ENCODE measurements around the gene ATIC.
"Not testable (repeated sequence)": the region's sequence is repeated elsewhere in the genome, so short reads cannot be mapped to it uniquely, and the experiment has no call there.

Gene ATIC

DNA sequence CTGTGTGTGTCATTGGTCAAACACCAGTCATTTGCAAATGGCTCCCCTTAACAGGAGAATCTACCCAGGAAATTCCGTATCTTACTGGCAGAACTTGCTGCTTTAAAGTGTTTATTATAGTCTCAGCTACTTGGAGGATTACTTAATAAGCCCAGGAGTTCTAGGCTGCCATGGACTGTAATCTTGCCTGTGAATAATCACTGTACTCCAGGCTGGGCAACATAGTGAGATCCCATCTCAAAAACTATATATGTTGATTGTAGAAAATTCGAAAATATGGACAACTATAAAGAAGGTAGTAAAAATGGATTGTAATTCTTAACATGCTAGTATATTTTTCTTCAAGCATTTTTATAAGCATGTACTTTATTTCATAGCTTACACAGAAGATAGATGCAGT is 4.5 kb downstream of the ATIC start:
- DNase-seq, result no peak

DNA sequence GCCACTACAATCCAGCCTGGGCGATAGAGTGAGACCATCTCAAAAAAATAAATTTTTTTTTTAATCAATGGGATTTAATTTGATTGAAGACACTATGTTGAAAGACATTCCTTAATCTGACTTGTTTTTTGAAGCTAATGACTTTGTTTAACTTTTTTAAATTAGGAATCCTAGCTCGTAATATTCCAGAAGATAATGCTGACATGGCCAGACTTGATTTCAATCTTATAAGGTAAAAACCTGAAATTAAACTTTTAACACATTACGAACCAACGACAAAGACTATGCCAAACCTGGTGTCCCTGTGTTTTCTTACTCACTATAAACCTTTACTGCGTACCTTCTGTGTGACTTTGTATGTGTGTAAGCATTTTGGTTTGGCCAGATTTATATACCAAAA is 7.6 kb downstream of the ATIC start:
- no peak for DNase-seq

DNA sequence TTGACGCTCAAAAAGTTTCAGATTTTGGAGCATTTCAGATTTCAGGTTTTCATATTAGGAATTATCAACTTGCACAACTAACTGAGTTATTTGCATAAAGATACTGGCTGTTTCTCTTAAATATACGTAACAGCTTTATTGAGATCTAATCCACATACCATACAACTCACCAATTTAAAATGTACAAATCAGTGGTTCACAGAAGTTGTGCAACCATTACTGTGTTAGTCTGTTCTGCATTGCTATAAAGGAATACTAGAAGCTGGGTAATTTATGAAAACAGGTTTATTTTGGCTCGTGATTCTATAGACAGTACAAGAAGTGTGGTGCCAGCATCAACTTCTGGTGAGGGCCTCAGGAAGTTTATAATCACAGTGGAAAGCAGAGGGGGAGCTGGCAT is 8.2 kb downstream of the ATIC start:
- no peak for DNase-seq

DNA sequence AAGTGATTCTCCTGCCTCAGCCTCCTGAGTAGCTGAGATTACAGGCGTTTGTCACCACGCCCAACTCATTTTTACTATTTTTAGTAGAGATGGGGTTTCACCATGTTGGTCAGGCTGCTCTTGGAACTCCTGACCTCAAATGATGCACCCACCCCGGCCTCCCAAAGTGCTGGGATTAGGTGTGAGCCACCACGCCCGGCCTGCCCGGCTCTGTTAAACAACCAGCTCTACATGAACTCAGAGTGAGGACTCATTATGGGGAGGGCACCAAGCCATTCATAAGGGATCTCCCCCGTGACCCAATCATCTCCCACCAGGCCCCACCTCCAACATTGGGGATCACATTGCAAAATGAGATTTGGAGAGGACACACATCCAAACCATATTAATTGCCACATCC is 8.8 kb downstream of the ATIC start:
- no peak for DNase-seq

DNA sequence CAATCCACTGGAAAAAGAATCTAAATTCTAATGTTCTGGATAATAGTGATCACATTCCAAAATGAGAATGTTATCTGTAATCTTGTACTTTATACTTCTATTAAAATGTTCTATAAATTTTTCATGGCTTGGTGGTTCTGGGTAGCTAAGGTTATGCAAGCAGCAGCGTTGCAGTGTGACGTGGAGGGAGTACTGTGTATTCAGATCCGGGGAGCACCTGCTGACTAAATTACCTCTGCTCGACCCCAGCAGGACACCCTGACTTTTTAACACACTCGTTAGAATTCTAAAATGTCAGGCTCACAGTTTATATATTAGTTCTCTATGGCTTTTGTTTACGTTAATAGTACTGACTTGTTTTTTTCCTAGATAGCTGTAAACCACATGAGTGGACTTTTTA is 13.0 kb downstream of the ATIC start:
- DNase-seq, result no peak

DNA sequence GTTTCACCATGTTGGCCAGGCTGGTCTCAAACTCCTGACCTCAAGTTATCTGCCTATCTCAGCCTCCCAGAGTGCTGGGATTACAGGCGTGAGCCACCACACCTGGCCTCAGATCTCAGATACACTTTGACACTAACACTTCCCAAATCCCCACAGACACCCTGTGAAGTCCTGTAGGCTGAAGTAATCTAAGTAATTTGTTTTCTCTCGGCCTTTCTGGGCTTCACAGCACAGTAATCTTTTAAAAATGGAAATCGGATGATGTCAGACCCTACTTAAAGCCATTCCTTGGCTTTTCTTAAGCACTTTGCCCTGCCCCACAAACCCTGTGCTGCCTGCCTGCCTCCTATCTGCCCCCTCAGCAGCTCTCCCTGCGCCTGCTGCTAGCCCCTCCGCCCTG is 16.2 kb downstream of the ATIC start:
- no peak for DNase-seq

DNA sequence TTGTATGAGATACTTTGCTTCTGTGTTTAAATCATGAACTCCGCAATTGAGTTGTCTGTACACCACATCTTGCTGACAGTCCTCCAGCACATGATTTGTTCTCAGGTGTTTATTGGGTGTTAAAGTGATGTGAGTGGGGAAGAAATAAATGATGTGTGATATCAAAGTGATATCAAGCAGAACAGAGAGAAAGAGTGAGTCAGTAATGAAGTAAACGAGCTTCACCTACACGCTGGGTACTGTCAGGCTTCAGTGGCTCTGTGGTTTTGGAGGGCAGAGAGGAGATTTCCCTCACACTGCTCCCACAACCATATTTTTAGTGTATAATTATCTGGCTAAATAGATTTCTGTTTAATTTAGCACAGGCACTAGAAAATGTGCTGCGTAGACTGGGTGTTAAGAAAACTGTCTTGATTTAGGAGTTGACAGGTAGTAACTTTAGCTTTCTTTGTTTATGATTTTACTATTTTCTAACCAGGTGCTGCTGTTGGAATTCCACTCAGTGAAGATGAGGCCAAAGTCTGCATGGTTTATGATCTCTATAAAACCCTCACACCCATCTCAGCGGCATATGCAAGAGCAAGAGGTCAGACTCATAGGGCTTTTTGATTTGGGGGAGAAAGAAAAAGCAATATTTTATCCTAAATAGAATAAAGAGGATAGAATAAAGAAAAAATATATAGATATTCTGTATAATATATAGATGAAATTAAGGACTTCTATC is 21.2 kb downstream of the ATIC start:
- no peak for DNase-seq

DNA sequence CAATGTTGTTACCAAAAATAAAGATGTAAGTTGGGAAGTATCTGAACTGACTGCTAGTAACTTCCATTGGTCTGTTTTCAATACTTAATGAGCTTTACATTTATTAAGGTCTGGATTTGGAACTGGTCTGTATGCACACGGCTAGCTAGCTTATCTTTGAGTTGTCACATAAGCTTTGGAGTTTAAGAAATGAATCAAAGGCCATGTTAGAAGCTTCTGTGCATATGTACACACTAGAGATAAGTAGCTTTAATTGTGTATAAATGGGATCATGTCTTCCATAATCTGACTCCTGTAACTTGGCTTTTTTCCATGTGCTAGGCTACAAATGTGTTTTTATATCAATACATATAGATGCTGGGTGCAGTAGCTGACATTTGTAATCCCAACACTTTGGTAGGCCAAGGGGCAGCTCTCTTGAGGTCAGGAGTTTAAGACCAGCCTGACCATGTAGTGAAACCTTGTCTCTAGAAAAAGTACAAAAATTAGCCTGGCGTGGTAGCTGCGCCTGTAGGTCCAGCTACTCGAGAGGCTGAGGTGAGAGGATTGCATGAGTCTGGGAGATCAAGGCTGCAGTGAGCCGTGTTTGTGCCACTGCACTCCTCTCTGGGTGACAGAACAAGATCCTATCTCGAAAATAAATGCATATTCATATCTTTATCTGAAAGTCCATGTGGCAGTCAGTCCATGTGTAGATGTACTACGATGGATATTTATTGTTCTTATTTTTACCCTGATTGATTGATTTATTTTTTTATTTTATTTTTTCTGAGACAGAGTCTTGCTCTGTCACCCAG is 27.2 kb downstream of the ATIC start:
- no peak for DNase-seq

DNA sequence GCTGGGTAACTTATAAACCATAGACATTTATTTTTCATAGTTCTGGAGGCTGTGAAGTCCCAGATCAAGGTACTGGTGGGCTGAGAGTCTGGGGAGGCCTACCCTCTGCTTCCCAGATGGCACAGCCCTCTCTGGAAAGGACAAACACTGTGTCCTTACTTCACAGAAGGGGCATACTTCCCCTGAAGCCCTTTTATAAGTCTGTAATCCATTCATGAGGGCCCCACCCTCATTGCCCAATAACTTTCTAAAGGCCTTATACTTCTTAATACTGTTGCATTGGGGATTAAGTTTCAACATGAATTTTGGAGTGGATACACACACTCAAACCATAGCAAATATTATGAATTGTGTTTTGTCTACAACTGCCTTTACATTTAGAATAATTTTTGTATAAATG is 36.0 kb downstream of the ATIC start:
- DNase-seq, result no peak

DNA sequence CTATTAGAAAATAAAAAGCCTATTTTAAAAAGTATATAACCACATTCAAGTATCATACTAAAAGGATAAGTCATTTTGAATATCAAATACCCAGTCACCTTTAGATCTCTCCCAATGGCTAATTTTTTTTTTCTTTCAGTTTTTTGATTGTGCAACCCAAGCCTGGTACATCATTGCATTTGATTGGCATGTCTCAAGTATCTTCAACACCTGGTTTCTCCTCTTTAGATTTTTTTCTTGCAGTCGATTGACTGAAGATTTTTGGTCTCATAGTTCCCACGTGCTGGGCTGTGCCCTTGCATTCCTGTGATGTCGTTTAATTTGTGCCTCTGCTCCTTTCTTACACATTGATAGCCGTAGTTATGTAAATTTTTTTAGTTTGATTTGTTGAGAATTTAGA is 40.7 kb downstream of the ATIC start:
- no peak for DNase-seq

DNA sequence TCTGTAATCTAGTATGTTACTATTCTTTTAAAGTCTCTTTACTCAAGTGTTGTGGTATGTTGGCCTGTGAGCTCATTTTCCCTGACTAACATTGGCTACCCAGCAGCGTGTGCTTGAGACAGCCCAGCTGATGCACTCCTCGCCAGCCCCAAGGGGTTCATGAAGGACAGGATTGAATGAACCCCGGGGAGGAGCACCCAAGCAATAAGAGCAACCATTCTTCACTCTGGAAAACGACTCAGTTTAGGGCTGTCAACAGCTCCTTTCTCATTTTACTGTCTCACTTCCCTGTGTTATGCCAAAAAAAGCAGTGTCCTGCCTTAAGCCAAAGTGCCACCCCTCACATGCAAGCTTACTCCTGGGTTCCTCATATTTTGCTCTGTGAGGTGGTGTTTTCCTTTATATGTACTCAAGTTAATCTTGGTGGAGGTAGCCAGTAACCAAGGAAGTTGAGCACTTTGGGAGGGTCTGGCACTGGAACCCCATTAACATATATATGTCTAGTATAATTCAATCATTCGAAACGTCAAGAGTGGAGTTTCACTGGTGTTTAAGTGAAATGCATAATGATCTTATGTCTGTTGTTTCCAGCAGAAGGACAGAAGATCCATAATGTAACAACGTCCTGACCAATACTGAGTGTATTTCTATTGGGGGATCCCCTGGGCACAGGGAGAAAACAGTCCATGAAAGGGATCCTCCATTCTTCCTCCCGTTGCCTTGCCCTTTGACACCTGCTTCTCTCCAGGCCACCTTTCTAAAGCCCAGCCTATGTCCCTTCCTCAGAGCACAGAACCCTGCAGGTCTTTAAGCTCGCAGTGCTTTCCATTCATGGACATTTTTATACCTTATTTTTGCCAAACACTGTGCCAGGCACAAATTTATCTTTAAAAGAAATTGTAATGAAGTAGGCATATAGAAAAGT is 43.2 kb downstream of the ATIC start:
- no peak for DNase-seq

DNA sequence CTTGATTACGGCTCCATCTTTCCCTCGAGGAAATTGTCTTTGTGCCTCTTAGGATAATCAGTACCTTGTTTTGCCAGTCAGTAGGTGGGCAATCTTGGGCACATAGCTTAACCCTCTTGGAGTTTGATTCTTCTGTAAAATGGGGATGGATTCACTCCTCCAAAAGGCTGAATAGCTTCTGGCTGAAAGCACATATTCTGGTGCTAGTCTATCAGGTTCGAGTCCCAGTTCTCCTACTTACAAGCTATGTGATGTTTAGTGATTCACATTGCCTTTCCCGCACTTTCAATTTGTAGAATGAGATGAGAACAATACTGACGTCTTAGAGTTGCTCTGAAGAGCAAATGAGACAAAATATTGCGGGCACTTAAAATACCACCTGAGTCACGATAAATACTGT is 43.9 kb downstream of the ATIC start:
- DNase-seq, result no peak

DNA sequence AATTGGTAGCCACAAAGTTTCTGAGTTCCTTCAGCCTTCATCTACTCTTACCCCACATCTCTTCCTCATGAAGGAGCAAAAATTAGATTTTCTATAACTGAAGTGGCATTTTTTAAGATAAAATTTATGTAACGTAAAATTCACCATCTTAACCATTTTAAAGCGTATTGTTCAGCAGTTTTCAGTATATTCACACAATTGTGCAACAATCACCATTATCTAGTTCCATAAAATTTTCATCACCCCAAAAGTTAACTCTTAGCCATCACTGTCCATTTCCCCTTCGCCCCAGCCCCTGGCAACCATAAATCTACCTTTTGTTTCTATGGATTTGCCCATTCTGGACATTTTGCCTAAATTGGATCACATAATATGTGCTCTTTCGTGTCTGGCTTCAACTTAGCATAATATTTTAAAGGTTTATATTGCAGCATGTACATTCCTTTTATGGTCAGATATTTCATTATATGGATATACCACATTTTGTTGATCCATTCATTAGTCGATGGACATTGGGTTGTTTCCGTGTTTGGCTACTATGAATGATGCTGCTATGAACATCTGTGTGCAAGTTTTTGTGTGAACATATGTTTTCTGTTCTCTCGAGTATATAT is 44.6 kb downstream of the ATIC start:
- DNase-seq, result no peak

DNA sequence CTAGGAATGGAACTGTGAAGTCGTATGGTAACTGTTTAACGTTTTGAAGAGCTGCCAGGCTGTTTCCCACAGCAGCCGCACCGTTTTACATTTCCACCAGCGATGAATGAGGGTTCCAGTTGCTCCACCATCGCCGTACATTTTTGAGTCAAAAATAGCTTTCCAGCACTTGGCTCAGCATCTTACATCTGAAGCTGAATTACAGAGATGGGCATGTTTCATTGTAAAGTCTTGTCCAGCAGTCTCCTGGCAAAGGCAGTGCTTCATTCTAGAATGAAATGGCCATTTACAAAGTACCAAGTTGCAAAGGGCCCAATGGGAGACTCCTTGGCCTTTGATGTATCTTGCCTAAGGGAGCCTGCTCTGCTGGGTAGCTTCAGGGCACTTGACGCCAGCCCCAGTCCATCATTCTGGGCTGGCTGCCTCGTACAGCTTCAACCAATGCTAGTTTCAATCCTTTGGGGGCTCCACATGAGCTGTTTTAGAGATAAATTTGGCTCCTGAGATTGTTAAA is 45.1 kb downstream of the ATIC start:
- no peak for DNase-seq

DNA sequence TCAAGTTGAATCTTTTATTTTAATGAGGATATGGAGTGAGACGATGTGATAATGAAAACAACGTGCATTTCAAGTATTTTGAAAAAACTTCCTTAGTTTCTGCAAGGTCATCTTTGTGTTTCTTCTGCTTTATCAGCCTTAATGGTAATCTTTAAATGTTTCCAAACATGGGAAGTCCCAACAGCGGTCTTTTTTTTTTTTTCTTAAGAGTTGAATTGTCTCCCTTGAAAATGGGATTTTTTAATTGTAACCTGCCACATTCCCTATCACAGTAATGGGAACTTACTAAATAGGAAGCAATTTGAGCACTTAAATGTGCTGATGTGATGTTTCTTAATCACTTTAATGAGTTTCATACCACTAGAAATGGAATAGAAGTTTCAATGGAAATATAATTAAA is 45.8 kb downstream of the ATIC start:
- no peak for DNase-seq

DNA sequence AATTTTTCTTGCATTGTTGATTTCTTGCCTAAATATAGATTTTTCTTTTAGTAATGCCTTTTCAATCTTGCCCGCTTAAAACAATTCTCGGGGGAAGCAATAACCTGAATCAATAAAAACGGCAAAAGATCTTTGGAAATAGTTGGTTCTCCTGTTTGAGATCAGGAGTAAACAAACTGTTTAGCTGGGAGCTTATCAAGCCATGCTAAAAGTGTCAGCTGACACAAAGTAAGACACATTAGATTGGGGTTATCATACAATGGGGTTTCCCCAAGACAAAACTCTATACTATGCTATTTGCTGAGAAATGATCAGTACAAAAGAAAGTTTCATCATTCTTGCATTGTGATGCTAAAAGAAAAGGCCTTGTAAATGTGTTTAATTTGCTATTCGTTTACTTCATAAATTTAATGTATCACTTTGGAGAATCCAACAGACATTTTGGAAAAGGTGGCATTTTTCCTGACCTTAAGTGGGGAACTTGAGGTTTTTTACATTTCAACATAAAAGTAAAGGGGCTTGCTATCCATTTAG is 46.5 kb downstream of the ATIC start:
- no peak for DNase-seq

DNA sequence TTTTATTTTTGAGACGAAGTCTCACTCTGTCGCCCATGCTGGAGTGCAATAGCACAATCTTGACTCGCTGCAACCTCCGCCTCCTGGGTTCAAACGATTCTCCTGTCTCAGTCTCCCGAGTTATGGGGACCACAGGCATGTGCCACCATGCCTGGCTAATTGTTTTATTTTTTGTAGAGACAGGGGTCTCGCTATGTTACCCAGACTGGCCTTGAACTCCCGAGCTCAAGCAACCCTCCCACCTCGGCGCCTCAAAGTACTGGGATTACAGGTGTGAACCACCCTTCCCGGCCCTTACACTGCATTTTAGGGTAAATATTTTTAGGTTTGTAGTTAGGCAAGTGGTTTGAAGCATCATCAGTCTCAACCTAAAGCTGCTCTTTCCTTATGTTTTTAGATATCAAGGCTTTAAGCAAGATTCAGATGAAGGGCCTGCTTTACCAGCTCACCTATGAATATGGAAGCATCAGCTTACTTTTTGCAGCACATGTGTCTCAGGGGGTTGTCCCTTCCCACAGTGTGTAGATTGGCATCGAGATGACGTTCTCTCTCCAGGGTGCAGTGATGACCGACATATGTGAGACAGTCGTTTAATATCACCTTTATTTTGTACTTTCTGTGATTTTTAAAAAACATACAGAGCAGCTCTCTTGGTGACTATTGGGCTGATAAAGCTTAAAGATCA is 47.2 kb downstream of the ATIC start:
- no peak for DNase-seq

DNA sequence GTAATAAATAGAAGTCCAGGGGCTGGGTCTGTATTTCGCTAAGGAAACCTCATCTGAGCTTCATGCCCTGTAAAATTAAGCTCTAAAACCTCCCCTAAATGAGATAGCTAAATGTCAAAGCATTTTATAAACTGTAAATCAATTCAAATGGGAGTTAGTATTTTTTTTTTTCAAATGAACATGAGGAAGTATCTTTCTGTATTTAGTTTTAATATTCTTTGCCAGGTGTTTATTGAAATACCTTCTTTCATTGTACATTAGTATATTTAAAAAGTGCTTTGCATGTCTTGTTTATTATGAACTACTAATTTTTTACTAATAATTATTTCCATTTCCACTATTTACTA is 47.7 kb downstream of the ATIC start:
- DNase-seq, result no peak

DNA sequence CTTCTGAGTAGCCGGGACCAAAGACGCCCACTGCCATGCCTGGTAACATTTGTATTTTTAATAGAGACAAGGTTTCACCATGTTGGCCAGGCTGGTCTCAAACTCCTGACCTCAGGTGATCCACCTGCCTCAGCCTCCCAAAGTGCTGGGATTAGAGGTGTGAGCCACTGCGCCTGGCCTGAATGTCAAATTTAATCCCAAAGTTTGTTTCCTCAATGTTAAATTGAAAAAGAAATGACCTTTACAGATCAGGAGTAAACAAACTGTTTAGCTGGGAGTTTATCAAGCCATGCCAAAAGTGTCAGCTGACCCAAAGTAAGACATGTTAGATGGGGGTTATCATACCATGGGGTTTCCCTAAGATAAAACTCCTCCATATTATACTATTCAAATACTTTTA is 48.2 kb downstream of the ATIC start:
- DNase-seq, result not testable (repeated sequence)

DNA sequence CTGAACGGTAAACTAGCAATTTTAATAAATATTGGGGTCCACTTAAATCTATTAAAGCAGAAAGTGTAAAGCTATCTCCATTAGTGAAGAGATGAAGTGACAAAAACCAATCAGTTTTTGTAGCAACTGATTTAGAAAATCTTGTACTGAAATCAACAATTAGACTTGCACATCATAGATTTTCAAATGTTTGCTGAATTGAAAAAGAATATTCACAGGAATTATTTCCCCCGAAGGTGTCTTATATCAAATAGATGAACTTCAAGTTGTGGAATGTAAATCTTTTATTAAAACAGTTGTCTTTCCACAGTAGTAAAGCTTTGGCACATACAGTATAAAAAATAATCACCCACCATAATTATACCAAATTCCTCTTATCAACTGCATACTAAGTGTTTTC is 48.7 kb downstream of the ATIC start:
- DNase-seq, result no peak

DNA sequence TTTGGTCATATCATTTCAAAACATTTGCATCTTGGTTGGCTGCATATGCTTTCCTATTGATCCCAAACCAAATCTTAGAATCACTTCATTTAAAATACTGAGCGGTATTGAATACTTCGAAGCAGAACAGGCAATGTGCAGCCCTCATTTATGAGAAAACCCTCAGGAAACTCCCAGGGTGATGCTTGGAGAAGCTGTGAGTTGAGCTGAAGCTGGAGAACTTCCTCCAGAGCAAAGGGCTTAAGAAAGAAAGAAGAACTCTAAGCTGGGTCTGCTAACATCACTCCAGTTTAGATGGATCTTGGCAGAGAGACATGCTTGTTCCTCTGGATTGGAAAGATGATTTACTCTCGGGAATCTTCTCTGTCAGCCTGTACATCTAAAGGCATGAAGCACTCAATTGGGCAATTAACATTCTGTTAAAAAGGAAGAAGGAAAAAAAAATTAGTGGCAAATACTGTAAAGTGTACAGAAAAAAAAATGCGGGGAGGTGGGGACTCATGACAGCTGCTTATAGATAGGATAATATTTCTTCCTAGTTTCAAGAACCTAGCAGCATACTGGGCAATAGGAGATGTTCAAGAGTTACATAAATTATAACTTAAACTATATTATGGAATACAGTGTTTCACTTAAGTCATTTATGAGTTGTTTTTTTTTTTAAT is 49.5 kb downstream of the ATIC start:
- DNase-seq, result no peak

All from NCI-H524 treated with DMSO at 0.1 percent for 48 hours (cell line).